Mammary epithelial cell (primary cell): Measurements from ENCODE around the gene TCP11L2.

ENCODE experiments used
- CTCF ChIP-seq, 2 donors: IDR thresholded peaks in 1 of 2; conservative IDR thresholded peaks in 1 of 2; 2 replicates each; pipeline ENCODE4 v1.5.1; 2011 to 2012; ENCODE audit warnings: inconsistent platforms in 2 of 2, low read length in 2 of 2, mild to moderate bottlenecking in 2 of 2, control low read depth in 1 of 2, low read depth in 1 of 2; ENCODE audit not compliant: insufficient read depth in 1 of 2; ENCODE audit errors: extremely low read depth in 1 of 2
- EZH2 ChIP-seq: IDR thresholded peaks from 2 replicates; pipeline ENCODE4 v1.6.1; 2012; ENCODE audit warnings: low read length, inconsistent platforms, borderline replicate concordance

GRCh38 chr12:106308611-106309010 lies 6.1 kb downstream of the TCP11L2 start:
- no peak for TF ChIP-seq CTCF (conservative IDR thresholded peaks at IDR 0.05 in 1 of 2, IDR thresholded peaks at IDR 0.05 in 1 of 2; ENCODE audit: extremely low read depth in 1 of 2, insufficient read depth in 1 of 2, low read depth in 1 of 2, low read length in 2 of 2)
- TF ChIP-seq EZH2 = no peak
